Sigmoid colon (tissue), 7 donors: ENCODE measurements around the gene SLC22A31. TPM values are rescaled to one million over a fixed set of nuclear protein-coding genes. Genes with fewer than 3 reads are reported as not detected.
"Not testable (repeated sequence)": the region's sequence is repeated elsewhere in the genome, so short reads cannot be mapped to it uniquely, and the experiment has no call there.

Source experiments
- DNase-seq: peaks from one replicate; pipeline ENCODE4 v3.0.0-alpha.2; 2019
- H3K27ac ChIP-seq, 4 donors: fragments of 200-600 bp; sonication (generic); one replicate each; pipeline ENCODE4 v1.5.1; 2016 to 2019; ENCODE audit warnings: mild to moderate bottlenecking in 1 of 4
- H3K27me3 ChIP-seq, 3 donors: fragments of 200-600 bp; sonication (generic); one replicate each; pipeline ENCODE4 v1.5.1; 2019; ENCODE audit warnings: mild to moderate bottlenecking in 1 of 3
- H3K36me3 ChIP-seq, 4 donors: fragments of 200-600 bp; sonication (generic); one replicate each; pipeline ENCODE4 v1.5.1; 2016 to 2019
- H3K4me1 ChIP-seq, 4 donors: fragments of 200-600 bp; sonication (generic); one replicate each; pipeline ENCODE4 v1.5.1; 2017 to 2019
- H3K4me3 ChIP-seq, 4 donors: fragments of 200-600 bp; sonication (generic); one replicate each; pipeline ENCODE4 v1.5.1; 2017 to 2019; ENCODE audit warnings: mild to moderate bottlenecking in 2 of 4, moderate library complexity in 1 of 4
- H3K9me3 ChIP-seq, 4 donors: fragments of 200-600 bp in 3 of 4; sonication (generic) in 3 of 4; one replicate each; pipeline versions ENCODE4 v1.5.1 to v1.6.1; 2013 to 2019
- CTCF ChIP-seq, 4 experiments: fragments of 450-650 bp in 3 of 4; fragments of 200-600 bp in 1 of 4; IDR thresholded peaks; one replicate each; pipeline ENCODE4 v1.5.1; 2016 to 2019; ENCODE audit warnings: antibody characterized with exemption in 4 of 4, mild to moderate bottlenecking in 3 of 4, moderate library complexity in 2 of 4
- EP300 ChIP-seq, 4 donors: sonication (generic); formaldehyde crosslinking; IDR thresholded peaks; one replicate each; pipeline ENCODE4 v1.6.1; 2017; ENCODE audit warnings: antibody characterized with exemption in 4 of 4
- POLR2A ChIP-seq, 2 donors: fragments of 450-650 bp; IDR thresholded peaks; one replicate each; pipeline ENCODE4 v1.6.1; 2016; ENCODE audit warnings: antibody characterized with exemption in 2 of 2, mild to moderate bottlenecking in 2 of 2, moderate library complexity in 2 of 2
- POLR2AphosphoS5 ChIP-seq, 4 donors: sonication (generic); formaldehyde crosslinking; IDR thresholded peaks; one replicate each; pipeline ENCODE4 v1.6.1; 2017; ENCODE audit warnings: antibody characterized with exemption in 4 of 4
- whole genome bisulfite sequencing, 2 donors: extraction: QIAGEN DNeasy Blood & Tissue Kit; methylation state at CpG; one replicate each; pipeline ENCODE4 v1.1.7; 2013; 5-methylcytosine and 5-hydroxymethylcytosine counted together
- intact Hi-C: fragments of 100-400 bp; cut with DNase I; formaldehyde crosslinking; loops from one replicate; pipeline ENCODE4 v1.15.1; 2023
- polyA plus RNA-seq, 3 donors: library from polyadenylated mRNA; stranded (reverse); fragments of 200-250 nt; gene quantifications; one replicate each; pipeline ENCODE4 v1.2.3, GENCODE V29; 2013
- total RNA-seq, 4 donors: library from RNA; depleted of rRNA; stranded (reverse); fragments of >200 nt; gene quantifications; one replicate each; pipeline ENCODE4 v1.1.0, GENCODE V29; 2016
- donor health status: healthy with polysubstance abuse.
- donor health status: Bipolar disorder and iron deficiency.
- donor health status: healthy.

Gene SLC22A31
- total and polyA plus RNA-seq, 7 donors = 0.87 TPM; not detected in 6

GRCh38 chr16:89169778-89170177, 30.6 kb downstream of the SLC22A31 start:
- intact Hi-C loops = no loop called here
- H3K27ac ChIP-seq = no peak overlapping the region
- TF ChIP-seq CTCF (IDR thresholded peaks at IDR 0.05) (no peak), EP300 (IDR thresholded peaks at IDR 0.05) (no peak), POLR2A (IDR thresholded peaks at IDR 0.05) (no peak), POLR2AphosphoS5 (IDR thresholded peaks at IDR 0.05) (no peak)
- DNase-seq = no peak
- H3K9me3 ChIP-seq = no peaks in the 10 kb centered on the region
- 70 to 74% methylated on average over 14 of the region's 14 CpGs for WGBS, 2 donors
- H3K36me3 ChIP-seq = no peaks in the 10 kb centered on the region
- H3K4me1 ChIP-seq = peaks cover 0 to 25% (median 21%) of the 10 kb centered on the region in 4 donors
- H3K27me3 ChIP-seq = peaks cover 44 to 81% (median 69%) of the 10 kb centered on the region in 3 donors
- no peak overlapping the region for H3K4me3 ChIP-seq

- Histone ChIP-seq H3K9me3 (no peaks in the 10 kb centered on the region), H3K27me3 (peaks cover 47 to 90% (median 75%) of the 10 kb centered on the region in 3 donors), H3K27ac (no peak overlapping the region), H3K4me1 (peaks cover 0 to 25% (median 21%) of the 10 kb centered on the region in 4 donors), H3K4me3 (no peak overlapping the region), H3K36me3 (no peaks in the 10 kb centered on the region)
- no peak for DNase-seq
- WGBS, 2 donors = 27 to 73% methylated on average over 23 of the region's 23 CpGs
- TF ChIP-seq POLR2AphosphoS5 (IDR thresholded peaks at IDR 0.05) (no peak), POLR2A (IDR thresholded peaks at IDR 0.05) (no peak), CTCF (IDR thresholded peaks at IDR 0.05) (no peak), EP300 (IDR thresholded peaks at IDR 0.05) (no peak)
- intact Hi-C loops = no loop called here
Observed at GRCh38 chr16:89168381-89169189, 31.8 kb downstream of the SLC22A31 start.

- no peak overlapping the region for H3K27ac ChIP-seq
- TF ChIP-seq CTCF (IDR thresholded peaks at IDR 0.05) = peak; percentile 26 to 84 (median 70)
- no peak for TF ChIP-seq POLR2AphosphoS5 (IDR thresholded peaks at IDR 0.05)
- H3K36me3 ChIP-seq = no peaks in the 10 kb centered on the region
- H3K9me3 ChIP-seq = no peaks in the 10 kb centered on the region
- WGBS, 2 donors = 9 to 15% methylated on average over 18 of the region's 18 CpGs
- H3K4me1 ChIP-seq = peaks cover 0 to 25% (median 21%) of the 10 kb centered on the region in 4 donors
- intact Hi-C loops = loop anchor here (2.0 kb wide), 1 partner anchor 225 kb away; no protein-coding TSS in a partner anchor
- DNase-seq = peak; percentile 84
- H3K4me3 ChIP-seq = no peak overlapping the region
- peaks cover 47 to 89% (median 75%) of the 10 kb centered on the region in 3 donors for H3K27me3 ChIP-seq
Observed at GRCh38 chr16:89167425-89167941, 32.9 kb downstream of the SLC22A31 start.

GRCh38 chr16:89166696-89167424, 33.5 kb downstream of the SLC22A31 start:
- Histone ChIP-seq H3K4me1 (peaks cover 0 to 25% (median 21%) of the 10 kb centered on the region in 4 donors), H3K27me3 (peaks cover 47 to 90% (median 71%) of the 10 kb centered on the region in 3 donors), H3K27ac (no peak overlapping the region), H3K9me3 (no peaks in the 10 kb centered on the region), H3K36me3 (no peaks in the 10 kb centered on the region), H3K4me3 (no peak overlapping the region)
- intact Hi-C loops = loop anchor here (2.0 kb wide), 1 partner anchor 224 kb away; no protein-coding TSS in a partner anchor
- TF ChIP-seq CTCF (IDR thresholded peaks at IDR 0.05) = no peak
- TF ChIP-seq POLR2AphosphoS5 (IDR thresholded peaks at IDR 0.05) = no peak
- no peak for TF ChIP-seq EP300 (IDR thresholded peaks at IDR 0.05)
- TF ChIP-seq POLR2A (IDR thresholded peaks at IDR 0.05) = no peak
- no peak for DNase-seq
- WGBS, 2 donors = 46 to 73% methylated on average over 18 of the region's 18 CpGs

GRCh38 chr16:89165681-89165979, 34.7 kb downstream of the SLC22A31 start:
- WGBS, 2 donors = 74 to 86% methylated on average over 10 of the region's 10 CpGs
- DNase-seq = not testable (repeated sequence)

More at GRCh38 chr16:89165681-89165979, 34.7 kb downstream of the SLC22A31 start:
- H3K36me3 ChIP-seq, H3K27ac ChIP-seq, intact Hi-C loops, H3K9me3 ChIP-seq, H3K4me3 ChIP-seq: not testable (repeated sequence)
- Histone ChIP-seq H3K27me3 (peaks cover 42 to 80% (median 59%) of the 10 kb centered on the region in 3 donors), H3K4me1 (peaks cover 0 to 14% (median 10%) of the 10 kb centered on the region in 4 donors)
